Smooth muscle cell (in vitro differentiated cells): Measurements from ENCODE around the gene WLS. TPM values are rescaled to one million over a fixed set of nuclear protein-coding genes. Genes with fewer than 3 reads are reported as not detected.

Experiments
- DNase-seq: peaks from one replicate; lab custom pipeline; 2025; ENCODE audit not compliant: unreplicated experiment; lab: John Stamatoyannopoulos, UW
- H2AFZ ChIP-seq: fragments of 200-600 bp; sonication (generic); 2 replicates; pipeline ENCODE4 v1.6.0; 2016; ENCODE audit warnings: antibody characterized with exemption, low read depth, mild to moderate bottlenecking
- H3F3A ChIP-seq: fragments of 200-600 bp; sonication (generic); 2 replicates; pipeline ENCODE4 v1.6.0; 2017; ENCODE audit warnings: antibody characterized with exemption, low read depth
- H3K27ac ChIP-seq: fragments of 200-600 bp; sonication (generic); 2 replicates; pipeline ENCODE4 v1.5.1; 2016; ENCODE audit warnings: low read depth, mild to moderate bottlenecking
- H3K27me3 ChIP-seq: fragments of 200-600 bp; sonication (generic); 2 replicates; pipeline ENCODE4 v1.6.1; 2016; ENCODE audit warnings: low read depth, mild to moderate bottlenecking
- H3K36me3 ChIP-seq: fragments of 200-600 bp; sonication (generic); 2 replicates; pipeline ENCODE4 v1.5.1; 2016; ENCODE audit warnings: low read depth
- H3K4me1 ChIP-seq: fragments of 200-600 bp; sonication (generic); 2 replicates; pipeline ENCODE4 v1.5.1; 2016; ENCODE audit warnings: low read depth
- H3K4me2 ChIP-seq: fragments of 200-600 bp; sonication (generic); 2 replicates; pipeline ENCODE4 v1.6.0; 2016; ENCODE audit warnings: mild to moderate bottlenecking
- H3K4me3 ChIP-seq: fragments of 200-600 bp; sonication (generic); 2 replicates; pipeline ENCODE4 v1.5.1; 2016; ENCODE audit warnings: mild to moderate bottlenecking
- H3K79me2 ChIP-seq: fragments of 200-600 bp; sonication (generic); 2 replicates; pipeline ENCODE4 v1.6.0; 2016; ENCODE audit warnings: low read depth, mild to moderate bottlenecking
- H3K9ac ChIP-seq: fragments of 200-600 bp; sonication (generic); 2 replicates; pipeline ENCODE4 v1.6.0; 2016; ENCODE audit warnings: low read depth
- H3K9me3 ChIP-seq: fragments of 200-600 bp; sonication (generic); replicated peaks from 2 replicates; pipeline ENCODE4 v1.5.1; 2016; ENCODE audit warnings: low read depth
- H4K20me1 ChIP-seq: fragments of 200-600 bp; sonication (generic); 2 replicates; pipeline ENCODE4 v1.6.0; 2016; ENCODE audit warnings: low read depth
- WGBS: methylation state at CpG from one replicate; pipeline ENCODE4 v1.1.7; 2016; ENCODE audit warnings: low lambda C conversion rate; 5-methylcytosine and 5-hydroxymethylcytosine counted together
- polyA plus RNA-seq: library from polyadenylated mRNA; unstranded; fragments of >200 nt; fragmentation: Nextera tagmentation; extraction: Ambion mirVana; gene quantifications from 2 replicates; pipeline ENCODE4 v1.2.1, GENCODE V29; 2016
- total RNA-seq: library from RNA; depleted of rRNA; stranded (reverse); fragments of >200 nt; gene quantifications from 2 replicates; pipeline ENCODE4 v1.2.3, GENCODE V29; 2014
- TF ChIP-seq, protein P1 (sequence below): fragments of 200-600 bp; sonication (generic); IDR thresholded peaks from 2 replicates; pipeline ENCODE4 v1.5.1; 2017; ENCODE audit warnings: borderline replicate concordance, mild to moderate bottlenecking, antibody characterized with exemption; ENCODE audit not compliant: insufficient read depth, poor library complexity, severe bottlenecking

WLS gene
- total and polyA plus RNA-seq, 2 experiments from 2014 or later, result 58.1 to 112 TPM

- WGBS, result 51% methylated on average over 2 of the region's 2 CpGs
- no peak overlapping the region for H2AFZ ChIP-seq
- no peak overlapping the region for H3K4me3 ChIP-seq
- H4K20me1 ChIP-seq, result no peaks in the 10 kb centered on the region
- H3K36me3 ChIP-seq, result no peaks in the 10 kb centered on the region
- H3K27ac ChIP-seq, result peak overlapping the region; percentile 77
- peaks cover 13% of the 10 kb centered on the region for H3F3A ChIP-seq
- H3K9ac ChIP-seq, result no peak overlapping the region
- peak overlapping the region; percentile 78 for H3K4me2 ChIP-seq
- H3K79me2 ChIP-seq, result peaks cover 41% of the 10 kb centered on the region
- H3K27me3 ChIP-seq, result no peaks in the 10 kb centered on the region
- peaks cover 34% of the 10 kb centered on the region for H3K4me1 ChIP-seq
- no peak for DNase-seq
- TF ChIP-seq, protein P1, sequence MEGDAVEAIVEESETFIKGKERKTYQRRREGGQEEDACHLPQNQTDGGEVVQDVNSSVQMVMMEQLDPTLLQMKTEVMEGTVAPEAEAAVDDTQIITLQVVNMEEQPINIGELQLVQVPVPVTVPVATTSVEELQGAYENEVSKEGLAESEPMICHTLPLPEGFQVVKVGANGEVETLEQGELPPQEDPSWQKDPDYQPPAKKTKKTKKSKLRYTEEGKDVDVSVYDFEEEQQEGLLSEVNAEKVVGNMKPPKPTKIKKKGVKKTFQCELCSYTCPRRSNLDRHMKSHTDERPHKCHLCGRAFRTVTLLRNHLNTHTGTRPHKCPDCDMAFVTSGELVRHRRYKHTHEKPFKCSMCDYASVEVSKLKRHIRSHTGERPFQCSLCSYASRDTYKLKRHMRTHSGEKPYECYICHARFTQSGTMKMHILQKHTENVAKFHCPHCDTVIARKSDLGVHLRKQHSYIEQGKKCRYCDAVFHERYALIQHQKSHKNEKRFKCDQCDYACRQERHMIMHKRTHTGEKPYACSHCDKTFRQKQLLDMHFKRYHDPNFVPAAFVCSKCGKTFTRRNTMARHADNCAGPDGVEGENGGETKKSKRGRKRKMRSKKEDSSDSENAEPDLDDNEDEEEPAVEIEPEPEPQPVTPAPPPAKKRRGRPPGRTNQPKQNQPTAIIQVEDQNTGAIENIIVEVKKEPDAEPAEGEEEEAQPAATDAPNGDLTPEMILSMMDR, result no peak
- H3K9me3 ChIP-seq, result no peaks in the 10 kb centered on the region
Measured at GRCh38 chr1:68198752-68199151, 33.6 kb downstream of the WLS start.

GRCh38 chr1:68197891-68198290 lies 34.4 kb downstream of the WLS start:
- Histone ChIP-seq H3K36me3 (no peaks in the 10 kb centered on the region), H2AFZ (no peak overlapping the region), H3K27me3 (no peaks in the 10 kb centered on the region), H3K4me3 (no peak overlapping the region), H3K79me2 (peaks cover 39% of the 10 kb centered on the region), H3F3A (peaks cover 13% of the 10 kb centered on the region), H3K27ac (peak overlapping the region; percentile 77), H3K4me1 (peaks cover 34% of the 10 kb centered on the region), H4K20me1 (no peaks in the 10 kb centered on the region), H3K9me3 (no peaks in the 10 kb centered on the region), H3K4me2 (peak overlapping the region; percentile 78), H3K9ac (no peak overlapping the region)
- WGBS, result 38% methylated on average over 1 of the region's 1 CpG
- TF ChIP-seq, protein P1, result no peak
- no peak for DNase-seq

GRCh38 chr1:68197461-68197860 lies 34.9 kb downstream of the WLS start:
- peak overlapping the region; percentile 77 for H3K27ac ChIP-seq
- H3K27me3 ChIP-seq, result no peaks in the 10 kb centered on the region

DNA sequence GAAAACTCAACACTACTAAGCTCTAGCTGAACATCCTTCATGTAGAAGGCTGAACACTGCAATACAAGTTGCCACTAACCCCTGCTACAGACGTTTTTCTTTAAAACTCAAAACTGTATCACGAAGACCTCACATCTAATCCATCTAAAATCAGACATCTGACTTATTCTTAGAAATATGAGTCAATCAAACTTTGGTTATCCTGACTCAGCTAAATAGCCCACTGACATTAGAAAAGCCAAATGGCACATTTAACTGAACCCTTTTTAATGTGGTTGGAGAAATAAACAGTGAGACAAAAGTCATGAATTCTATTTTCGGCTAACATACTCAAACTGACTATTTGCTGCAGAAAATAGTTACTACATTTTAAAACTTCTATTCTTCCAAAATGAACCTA lies 35.6 kb downstream of the WLS start:
- peaks cover 28% of the 10 kb centered on the region for H3K4me1 ChIP-seq
- H3K4me3 ChIP-seq, result peak overlapping the region; percentile 32
- DNase-seq, result no peak
- WGBS, result 27% methylated on average over 3 of the region's 3 CpGs
- no peaks in the 10 kb centered on the region for H3K9me3 ChIP-seq
- H3F3A ChIP-seq, result peaks cover 13% of the 10 kb centered on the region
- TF ChIP-seq, protein P1, result no peak
- H3K9ac ChIP-seq, result peak overlapping the region; percentile 29
- H3K27me3 ChIP-seq, result no peaks in the 10 kb centered on the region
- no peaks in the 10 kb centered on the region for H4K20me1 ChIP-seq
- H3K36me3 ChIP-seq, result no peaks in the 10 kb centered on the region
- peaks cover 39% of the 10 kb centered on the region for H3K79me2 ChIP-seq
- peak overlapping the region; percentile 77 for H3K27ac ChIP-seq
- H2AFZ ChIP-seq, result peak overlapping the region; percentile 34
- H3K4me2 ChIP-seq, result peak overlapping the region; percentile 78

More at GRCh38 chr1:68197461-68197860, 34.9 kb downstream of the WLS start:
- Histone ChIP-seq H2AFZ (no peak overlapping the region), H3K9ac (peak overlapping the region; percentile 7), H3K4me2 (peak overlapping the region; percentile 78), H3F3A (peaks cover 13% of the 10 kb centered on the region), H4K20me1 (no peaks in the 10 kb centered on the region), H3K4me3 (peak overlapping the region; percentile 32), H3K9me3 (no peaks in the 10 kb centered on the region), H3K36me3 (no peaks in the 10 kb centered on the region), H3K4me1 (peaks cover 34% of the 10 kb centered on the region), H3K79me2 (peaks cover 37% of the 10 kb centered on the region)
- DNase-seq, result no peak
- 69% methylated on average over 2 of the region's 2 CpGs for WGBS
- TF ChIP-seq, protein P1, result no peak
